Islet precursor cell (in vitro differentiated cells): ENCODE results near the gene SGTA.
A peak's percentile ranks its signal among the peaks of the same experiment; 100 is the strongest.

Experiments used
- DNase-seq: peaks from one replicate; pipeline ENCODE4 v3.0.0-alpha.2; 2018

The SGTA gene

GRCh38 chr19:2744113-2744512 lies 39.0 kb downstream of the SGTA start:
- no peak for DNase-seq

GRCh38 chr19:2743099-2743498 lies 40.0 kb downstream of the SGTA start:
- DNase-seq, result no peak

GRCh38 chr19:2740314-2740656 lies 42.8 kb downstream of the SGTA start:
- DNase-seq, result no peak

GRCh38 chr19:2739602-2740313 lies 43.3 kb downstream of the SGTA start, which contains the start of gene SLC39A3:
Gene SLC39A3 (minus strand): TSS chr19:2740017. CDS start chr19:2737257, 2,760 bp downstream.
- DNase-seq, result peak; percentile 99

- no peak for DNase-seq
Measured at GRCh38 chr19:2736550-2737190, 46.4 kb downstream of the SGTA start.

- DNase-seq, result no peak
Measured at GRCh38 chr19:2735374-2735773, 47.7 kb downstream of the SGTA start.

GRCh38 chr19:2734589-2735288 lies 48.3 kb downstream of the SGTA start:
- no peak for DNase-seq

- no peak for DNase-seq
Measured at GRCh38 chr19:2733930-2734588, 49.0 kb downstream of the SGTA start.

GRCh38 chr19:2732883-2733282 lies 50.2 kb downstream of the SGTA start:
- DNase-seq, result no peak

GRCh38 chr19:2732157-2732725 lies 50.8 kb downstream of the SGTA start:
- no peak for DNase-seq

GRCh38 chr19:2731181-2731995 lies 51.7 kb downstream of the SGTA start:
- no peak for DNase-seq

- DNase-seq, result no peak
Measured at GRCh38 chr19:2729943-2730818, 52.9 kb downstream of the SGTA start.

GRCh38 chr19:2728783-2729387 lies 54.2 kb downstream of the SGTA start:
- peak; percentile 46 for DNase-seq

- no peak for DNase-seq
Measured at GRCh38 chr19:2727640-2727944, 55.5 kb downstream of the SGTA start.

- DNase-seq, result peak; percentile 73
Measured at GRCh38 chr19:2726904-2727639, 56.0 kb downstream of the SGTA start.

- no peak for DNase-seq
Measured at GRCh38 chr19:2726160-2726855, 56.8 kb downstream of the SGTA start.

- DNase-seq, result no peak
Measured at GRCh38 chr19:2724148-2724557, 58.9 kb downstream of the SGTA start.

GRCh38 chr19:2723747-2724146 lies 59.3 kb downstream of the SGTA start:
- no peak for DNase-seq

- no peak for DNase-seq
Measured at GRCh38 chr19:2723345-2723715, 59.7 kb downstream of the SGTA start.
